ENCODE data around the gene SPARC.

DNA sequence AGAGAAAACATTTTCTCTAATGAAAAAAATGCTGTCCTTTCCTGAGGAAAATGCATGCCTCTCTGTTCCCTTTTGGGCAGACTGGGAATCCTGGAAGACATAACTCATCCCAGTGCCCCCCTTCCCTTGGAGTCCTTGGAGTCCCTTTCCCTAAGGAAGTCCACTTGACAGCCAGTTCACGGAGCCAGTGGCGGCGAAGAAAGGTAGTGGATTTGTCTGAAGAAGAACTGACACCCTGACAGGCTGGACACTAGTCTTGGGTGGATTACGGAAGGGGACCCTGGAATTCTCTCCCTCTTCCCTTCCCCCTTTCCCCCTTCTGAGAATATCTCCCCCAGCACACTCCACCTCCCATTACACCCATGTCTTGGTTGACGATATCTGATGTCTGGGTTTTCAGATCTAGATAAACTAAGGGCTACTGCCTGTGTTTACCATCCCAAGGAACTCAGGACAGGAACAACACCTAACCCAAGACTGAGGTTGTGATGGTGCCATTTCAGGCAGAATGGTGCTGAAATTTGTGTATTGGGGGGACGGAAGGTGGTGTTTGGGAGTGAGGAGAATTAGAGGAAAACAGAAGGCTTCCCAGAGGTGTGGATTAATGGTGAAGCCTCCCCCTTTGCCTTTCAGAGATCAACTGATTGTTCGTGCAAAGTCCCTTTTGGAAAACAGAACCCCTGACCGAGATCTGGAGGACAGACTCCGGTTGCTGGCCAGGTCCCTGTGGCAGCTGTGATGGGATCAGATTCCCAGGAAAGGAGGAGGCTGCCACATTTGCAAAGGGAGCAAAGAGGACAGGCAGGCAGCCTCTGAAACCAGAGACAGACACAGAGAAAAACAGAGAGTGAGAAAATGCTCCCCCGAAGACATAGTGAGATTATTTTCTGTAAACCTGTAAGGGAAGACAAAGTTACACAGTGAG, 704 bp downstream of the SPARC start:
- TF ChIP-seq, protein P1, sequence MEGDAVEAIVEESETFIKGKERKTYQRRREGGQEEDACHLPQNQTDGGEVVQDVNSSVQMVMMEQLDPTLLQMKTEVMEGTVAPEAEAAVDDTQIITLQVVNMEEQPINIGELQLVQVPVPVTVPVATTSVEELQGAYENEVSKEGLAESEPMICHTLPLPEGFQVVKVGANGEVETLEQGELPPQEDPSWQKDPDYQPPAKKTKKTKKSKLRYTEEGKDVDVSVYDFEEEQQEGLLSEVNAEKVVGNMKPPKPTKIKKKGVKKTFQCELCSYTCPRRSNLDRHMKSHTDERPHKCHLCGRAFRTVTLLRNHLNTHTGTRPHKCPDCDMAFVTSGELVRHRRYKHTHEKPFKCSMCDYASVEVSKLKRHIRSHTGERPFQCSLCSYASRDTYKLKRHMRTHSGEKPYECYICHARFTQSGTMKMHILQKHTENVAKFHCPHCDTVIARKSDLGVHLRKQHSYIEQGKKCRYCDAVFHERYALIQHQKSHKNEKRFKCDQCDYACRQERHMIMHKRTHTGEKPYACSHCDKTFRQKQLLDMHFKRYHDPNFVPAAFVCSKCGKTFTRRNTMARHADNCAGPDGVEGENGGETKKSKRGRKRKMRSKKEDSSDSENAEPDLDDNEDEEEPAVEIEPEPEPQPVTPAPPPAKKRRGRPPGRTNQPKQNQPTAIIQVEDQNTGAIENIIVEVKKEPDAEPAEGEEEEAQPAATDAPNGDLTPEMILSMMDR (IDR thresholded peaks at IDR 0.05; ENCODE audit: low read length): no peak
- TF ChIP-seq EZH2 (optimal IDR thresholded peaks at IDR 0.05; ENCODE audit: low read depth, low read length): no peak
- TF ChIP-seq EZH2phosphoT487 (IDR thresholded peaks at IDR 0.05; ENCODE audit: low read length): no peak
